Peyer's patch (tissue), 4 donors: ENCODE results near the gene PDZD8.

ENCODE experiments used
- CTCF ChIP-seq, 6 experiments: fragments of 450-650 bp in 4 of 6; fragments of 200-600 bp in 2 of 6; sonication (generic) in 1 of 6; IDR thresholded peaks; one replicate each; pipeline ENCODE4 v1.5.1; 2017 to 2019; ENCODE audit warnings: antibody characterized with exemption in 6 of 6, mild to moderate bottlenecking in 3 of 6, moderate library complexity in 1 of 6
- POLR2A ChIP-seq, 2 donors: fragments of 450-650 bp; IDR thresholded peaks; one replicate each; pipeline ENCODE4 v1.5.1; 2017; ENCODE audit warnings: antibody characterized with exemption in 2 of 2, mild to moderate bottlenecking in 2 of 2, moderate library complexity in 2 of 2

GRCh38 chr10:117365612-117366011 is 9.6 kb downstream of the PDZD8 start:
- TF ChIP-seq CTCF (IDR thresholded peaks at IDR 0.05), result no peak
- TF ChIP-seq POLR2A (IDR thresholded peaks at IDR 0.05), result no peak
